Gastrocnemius medialis (tissue), 4 donors: Measurements from ENCODE around the gene SCN4A.
"Not testable (repeated sequence)": the region's sequence is repeated elsewhere in the genome, so short reads cannot be mapped to it uniquely, and the experiment has no call there.

Source experiments
- CTCF ChIP-seq, 5 experiments: fragments of 450-650 bp in 3 of 5; fragments of 200-600 bp in 2 of 5; sonication (generic) in 2 of 5; IDR thresholded peaks in 4 of 5; conservative IDR thresholded peaks in 1 of 5; 1 replicate in 4 of 5; 2 replicates in 1 of 5; pipeline ENCODE4 v1.5.1; 2016 to 2019; ENCODE audit warnings: antibody characterized with exemption in 5 of 5, mild to moderate bottlenecking in 3 of 5, moderate library complexity in 3 of 5
- POLR2A ChIP-seq, 2 donors: fragments of 450-650 bp; IDR thresholded peaks; one replicate each; pipeline ENCODE4 v1.6.1; 2017; ENCODE audit warnings: antibody characterized with exemption in 2 of 2, mild to moderate bottlenecking in 2 of 2, moderate library complexity in 2 of 2

DNA sequence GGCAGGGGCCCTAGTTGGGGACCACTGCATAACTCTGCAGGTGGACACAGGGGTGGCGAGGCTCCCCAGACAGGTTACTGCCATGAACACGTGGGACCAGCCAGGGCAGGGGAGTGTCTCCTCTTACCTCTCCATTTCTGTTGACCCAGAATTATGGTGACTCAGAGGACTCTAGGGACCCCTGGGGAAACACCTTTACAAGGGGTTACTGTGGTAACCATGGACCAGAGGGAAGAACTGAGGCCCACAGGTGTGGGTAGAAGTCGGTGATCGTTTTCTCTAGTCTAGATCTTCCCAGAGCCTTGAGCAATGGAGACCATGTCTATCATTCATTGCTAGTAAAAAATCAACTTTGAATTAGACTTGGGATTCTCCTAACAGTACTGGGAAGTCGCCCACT lies 51.9 kb downstream of the SCN4A start:
- TF ChIP-seq POLR2A (IDR thresholded peaks at IDR 0.05); CTCF (IDR thresholded peaks at IDR 0.05 in 4 of 5, conservative IDR thresholded peaks at IDR 0.05 in 1 of 5): not testable (repeated sequence)
